GM12892 (cell line): ENCODE measurements around the gene ARMC9.

Source experiments
- POLR2A ChIP-seq: IDR thresholded peaks from 2 replicates; pipeline ENCODE4 v1.6.1; 2011; ENCODE audit warnings: low read depth, low read length, control low read depth
- POLR2AphosphoS5 ChIP-seq: IDR thresholded peaks from 2 replicates; pipeline ENCODE4 v1.6.1; 2011; ENCODE audit warnings: low read depth, low read length, control low read depth
- TAF1 ChIP-seq: IDR thresholded peaks from 2 replicates; pipeline ENCODE4 v1.6.1; 2011; ENCODE audit warnings: low read depth, mild to moderate bottlenecking, control low read depth, low read length, borderline replicate concordance

DNA sequence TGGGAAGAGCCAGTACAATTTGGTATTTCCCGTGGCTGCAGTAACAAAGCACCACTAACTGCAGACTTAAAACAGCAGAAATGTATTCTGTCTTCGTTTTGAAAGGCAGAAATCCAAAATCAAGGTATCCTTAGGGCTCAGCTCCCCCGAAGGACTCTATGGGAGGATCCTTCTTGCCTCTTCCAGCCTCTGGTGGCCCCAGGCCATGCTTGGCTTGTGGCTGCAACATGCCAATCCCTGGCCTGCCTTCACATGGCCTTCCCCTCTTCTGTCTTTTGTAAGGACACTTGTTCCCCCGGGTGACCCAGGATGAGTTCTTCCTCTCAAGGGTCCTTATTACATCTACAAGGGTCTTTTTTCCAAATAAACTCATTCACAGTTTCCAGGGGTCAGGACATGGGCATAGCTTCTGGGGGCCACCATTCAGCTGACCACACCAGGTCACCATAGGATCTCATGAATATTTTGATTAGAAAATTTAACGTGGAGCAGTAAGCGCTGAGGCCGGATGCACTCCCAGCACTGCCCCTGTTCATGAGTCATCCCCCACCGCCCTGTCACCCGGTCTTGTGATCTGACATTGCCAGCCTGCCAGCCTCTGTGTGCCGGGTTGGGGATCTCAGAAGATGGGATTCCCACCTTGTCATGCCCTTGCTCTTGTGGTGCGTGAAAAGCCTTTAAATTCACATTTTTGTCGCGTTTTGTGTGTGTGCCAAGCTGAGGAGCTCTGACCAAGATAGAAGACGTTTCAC is 135.9 kb downstream of the ARMC9 start:
- TF ChIP-seq POLR2A, result no peak
- TF ChIP-seq TAF1, result no peak
- TF ChIP-seq POLR2AphosphoS5, result no peak
